HG03378 (cell line): ENCODE results near the gene KCNN1.
"Not testable (repeated sequence)": the region's sequence is repeated elsewhere in the genome, so short reads cannot be mapped to it uniquely, and the experiment has no call there.

ENCODE experiments used
- ATAC-seq: cut with Tn5 transposase; IDR thresholded peaks from one replicate; pipeline ENCODE4 v1.9.1; 2021; ENCODE audit warnings: mild to moderate bottlenecking, moderate library complexity; ENCODE audit not compliant: unreplicated experiment

KCNN1 gene

DNA sequence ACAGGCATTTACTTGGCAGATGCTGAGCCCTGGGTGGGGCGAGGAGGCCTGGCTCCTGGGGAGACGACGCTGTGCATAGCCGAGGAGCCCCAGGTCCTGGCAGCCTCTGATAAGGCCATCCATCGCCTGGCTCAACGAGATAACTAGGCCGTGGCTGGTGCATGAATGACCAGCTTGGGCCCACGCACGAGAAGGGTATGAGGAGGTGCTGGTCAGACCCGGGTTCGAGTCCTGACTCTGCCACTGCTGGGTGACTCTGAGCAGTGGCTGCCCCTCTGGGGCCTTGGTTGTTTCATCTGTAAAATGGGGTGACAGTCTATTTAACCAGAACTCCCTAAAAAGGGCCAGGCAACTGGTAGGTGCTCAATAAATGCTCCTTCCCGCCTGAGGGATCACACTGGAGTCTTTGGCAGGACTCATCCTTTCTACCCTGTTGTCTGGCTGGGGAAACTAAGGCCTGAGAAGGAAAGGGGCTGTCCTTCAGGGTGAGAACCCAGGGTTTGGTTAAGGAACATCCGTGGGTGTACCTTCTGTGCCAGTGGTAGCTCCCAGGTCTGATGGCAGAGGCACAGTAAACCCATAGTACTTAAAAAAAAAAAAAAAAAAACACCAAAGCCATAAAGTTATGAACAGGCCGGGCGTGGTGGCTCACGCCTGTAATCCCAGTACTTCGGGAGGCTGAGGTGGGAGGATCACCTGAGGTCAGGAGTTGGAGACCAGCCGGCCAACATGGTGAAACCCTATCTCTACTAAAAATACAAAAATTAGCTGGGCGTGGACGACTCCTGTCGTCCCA, 33.0 kb downstream of the KCNN1 start:
- no peak for ATAC-seq

- ATAC-seq = no peak
Measured at GRCh38 chr19:18000480-18000914, 33.6 kb downstream of the KCNN1 start.

DNA sequence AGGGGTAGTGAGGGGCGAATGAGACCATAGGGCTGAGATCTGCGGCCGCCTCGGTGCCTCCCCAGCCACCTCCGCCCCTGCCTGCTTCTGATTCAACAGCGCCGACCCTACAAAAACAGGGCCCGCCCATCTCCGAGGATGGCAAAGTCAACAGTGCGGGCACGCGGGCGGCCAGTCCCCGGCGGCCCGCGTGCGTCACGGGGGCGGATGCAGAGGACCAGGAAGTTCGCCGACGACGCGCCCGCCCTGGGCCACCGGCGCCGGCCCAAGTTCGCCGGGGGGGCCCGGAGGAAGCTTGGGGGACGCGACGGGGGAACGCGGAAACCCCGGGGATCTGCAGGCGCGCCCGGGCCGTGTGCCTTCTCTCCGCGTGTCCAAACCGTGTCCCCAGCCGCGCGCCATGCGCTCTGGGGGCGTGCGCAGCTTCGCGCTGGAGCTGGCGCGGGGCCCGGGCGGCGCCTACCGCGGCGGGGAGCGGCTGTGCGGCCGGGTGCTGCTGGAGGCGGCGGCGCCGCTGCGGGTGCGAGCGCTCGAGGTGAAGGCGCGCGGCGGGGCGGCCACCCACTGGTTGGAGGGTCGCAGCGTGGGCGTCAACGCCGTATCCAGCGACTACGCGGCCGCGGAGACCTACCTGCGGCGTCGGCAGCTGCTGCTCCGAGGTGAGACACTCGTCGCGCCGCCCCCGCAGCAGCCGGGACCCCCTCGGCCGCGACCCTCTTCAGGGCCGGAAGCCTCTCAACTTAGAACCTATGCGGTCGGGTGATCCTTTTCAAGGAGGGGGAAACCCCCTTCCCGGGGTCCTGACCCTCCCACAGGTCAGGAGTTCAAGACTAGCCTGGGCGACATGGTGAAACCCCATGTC, 34.2 kb downstream of the KCNN1 start:
- ATAC-seq = no peak

GRCh38 chr19:18001777-18002345, 35.0 kb downstream of the KCNN1 start:
- no peak for ATAC-seq

- ATAC-seq = no peak
Measured at GRCh38 chr19:18002347-18002850, 35.5 kb downstream of the KCNN1 start.

DNA sequence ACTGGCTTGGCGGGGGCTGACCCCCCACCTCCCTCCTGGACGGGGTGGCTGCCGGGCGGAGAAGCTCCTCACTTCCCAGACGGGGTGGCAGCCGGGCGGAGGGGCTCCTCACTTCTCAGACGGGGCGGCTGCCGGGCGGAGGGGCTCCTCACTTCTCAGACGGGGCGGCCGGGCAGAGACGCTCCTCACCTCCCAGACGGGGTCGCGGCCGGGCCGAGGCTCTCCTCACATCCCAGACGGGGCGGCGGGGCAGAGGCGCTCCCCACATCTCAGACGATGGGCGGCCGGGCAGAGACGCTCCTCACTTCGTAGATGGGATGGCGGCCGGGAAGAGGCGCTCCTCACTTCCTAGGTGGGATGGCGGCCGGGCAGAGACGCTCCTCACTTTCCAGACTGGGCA, 38.8 kb downstream of the KCNN1 start:
- not testable (repeated sequence) for ATAC-seq

DNA sequence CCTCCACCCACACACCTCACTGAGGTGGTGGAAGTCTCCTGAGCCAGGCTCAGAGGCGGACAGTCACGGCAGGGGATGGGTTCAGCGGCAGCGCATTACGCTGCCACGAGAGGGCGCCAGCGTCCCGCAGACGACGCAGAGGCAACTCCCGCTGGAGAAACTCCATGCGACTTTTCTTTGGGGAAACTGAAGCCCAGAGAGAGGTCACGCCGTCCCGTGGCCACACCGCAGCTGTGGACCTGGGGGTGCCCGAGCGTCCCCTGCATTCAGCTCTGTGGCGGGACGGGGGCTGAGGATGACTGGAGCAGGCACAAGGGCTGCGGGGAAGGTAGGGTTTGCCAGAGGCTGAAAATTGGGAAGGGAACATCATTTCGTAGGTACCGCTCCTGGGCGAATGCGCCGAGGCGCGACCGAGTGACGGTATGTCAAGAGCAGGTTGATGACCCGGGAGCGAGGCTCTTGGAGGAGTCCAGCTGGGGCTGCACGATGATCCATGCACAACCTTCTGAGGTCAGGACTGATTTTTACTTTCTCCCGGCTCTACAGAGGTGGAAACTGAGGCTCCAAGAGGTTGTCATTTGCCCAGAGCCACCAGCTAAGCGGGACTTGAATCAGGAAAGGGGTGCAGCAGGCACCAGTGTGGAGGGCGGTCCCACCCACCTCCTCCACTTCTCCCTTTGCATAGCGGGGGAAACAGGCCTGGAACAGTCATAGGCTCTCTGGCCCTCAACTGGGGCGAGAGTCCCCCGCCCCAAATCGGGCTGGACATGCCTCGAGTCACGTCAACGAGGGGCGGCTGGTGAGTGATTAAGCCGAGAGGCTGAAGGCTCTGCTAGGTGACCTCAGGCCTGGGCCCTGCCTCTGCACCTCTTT, 40.4 kb downstream of the KCNN1 start:
- ATAC-seq = peak; percentile 47

- ATAC-seq = no peak
Measured at GRCh38 chr19:18007917-18008673, 41.2 kb downstream of the KCNN1 start, which contains the start of gene ARRDC2. Gene ARRDC2, plus strand, starts transcription at chr19:18008170. Its CDS starts 141 bp downstream, at chr19:18008311.

GRCh38 chr19:18008814-18009213, 41.9 kb downstream of the KCNN1 start:
- ATAC-seq = no peak

DNA sequence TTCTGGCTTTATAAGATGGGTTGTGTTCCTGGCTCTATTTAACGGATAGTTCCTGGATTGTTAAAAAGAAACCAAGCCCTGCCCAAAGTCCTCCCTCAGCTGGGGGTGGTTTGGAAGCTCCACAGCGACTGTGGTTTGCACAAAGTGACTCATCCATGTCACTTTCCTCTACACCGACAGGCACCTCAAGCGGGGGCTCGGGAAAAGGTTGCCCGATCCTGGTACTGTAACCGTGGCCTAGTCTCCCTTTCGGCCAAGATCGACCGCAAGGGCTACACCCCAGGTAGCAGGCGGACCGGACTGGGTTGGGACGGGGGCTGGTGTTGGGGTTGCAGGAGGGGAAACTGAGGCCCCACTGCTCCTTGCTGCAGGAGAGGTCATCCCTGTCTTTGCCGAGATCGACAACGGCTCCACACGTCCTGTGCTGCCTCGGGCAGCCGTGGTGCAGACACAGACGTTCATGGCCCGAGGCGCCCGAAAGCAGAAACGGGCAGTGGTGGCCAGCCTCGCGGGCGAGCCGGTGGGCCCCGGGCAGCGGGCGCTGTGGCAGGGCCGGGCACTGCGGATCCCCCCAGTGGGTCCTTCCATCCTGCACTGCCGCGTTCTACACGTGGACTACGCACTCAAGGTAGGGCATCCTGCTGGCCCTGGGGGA, 42.6 kb downstream of the KCNN1 start:
- no peak for ATAC-seq

DNA sequence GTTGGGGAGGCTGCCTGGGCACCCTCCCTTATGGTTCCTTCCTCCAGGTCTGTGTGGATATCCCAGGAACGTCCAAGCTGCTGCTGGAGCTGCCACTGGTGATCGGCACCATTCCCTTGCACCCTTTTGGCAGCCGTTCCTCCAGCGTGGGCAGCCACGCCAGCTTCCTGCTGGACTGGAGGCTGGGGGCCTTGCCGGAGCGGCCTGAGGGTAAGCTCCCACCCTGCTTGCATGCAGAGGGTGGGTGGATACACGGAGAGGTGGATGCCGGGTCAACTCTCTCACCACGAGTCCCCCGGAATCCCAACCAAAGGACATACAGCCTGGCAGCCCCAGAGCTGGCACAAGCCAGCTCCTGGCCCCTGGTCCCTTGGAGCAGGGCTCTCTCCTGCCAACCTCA, 43.2 kb downstream of the KCNN1 start:
- no peak for ATAC-seq

GRCh38 chr19:18013210-18014111, 46.6 kb downstream of the KCNN1 start:
- ATAC-seq = no peak

GRCh38 chr19:18014197-18014596, 47.3 kb downstream of the KCNN1 start:
- no peak for ATAC-seq

- no peak for ATAC-seq
Measured at GRCh38 chr19:18016209-18016910, 49.5 kb downstream of the KCNN1 start.

DNA sequence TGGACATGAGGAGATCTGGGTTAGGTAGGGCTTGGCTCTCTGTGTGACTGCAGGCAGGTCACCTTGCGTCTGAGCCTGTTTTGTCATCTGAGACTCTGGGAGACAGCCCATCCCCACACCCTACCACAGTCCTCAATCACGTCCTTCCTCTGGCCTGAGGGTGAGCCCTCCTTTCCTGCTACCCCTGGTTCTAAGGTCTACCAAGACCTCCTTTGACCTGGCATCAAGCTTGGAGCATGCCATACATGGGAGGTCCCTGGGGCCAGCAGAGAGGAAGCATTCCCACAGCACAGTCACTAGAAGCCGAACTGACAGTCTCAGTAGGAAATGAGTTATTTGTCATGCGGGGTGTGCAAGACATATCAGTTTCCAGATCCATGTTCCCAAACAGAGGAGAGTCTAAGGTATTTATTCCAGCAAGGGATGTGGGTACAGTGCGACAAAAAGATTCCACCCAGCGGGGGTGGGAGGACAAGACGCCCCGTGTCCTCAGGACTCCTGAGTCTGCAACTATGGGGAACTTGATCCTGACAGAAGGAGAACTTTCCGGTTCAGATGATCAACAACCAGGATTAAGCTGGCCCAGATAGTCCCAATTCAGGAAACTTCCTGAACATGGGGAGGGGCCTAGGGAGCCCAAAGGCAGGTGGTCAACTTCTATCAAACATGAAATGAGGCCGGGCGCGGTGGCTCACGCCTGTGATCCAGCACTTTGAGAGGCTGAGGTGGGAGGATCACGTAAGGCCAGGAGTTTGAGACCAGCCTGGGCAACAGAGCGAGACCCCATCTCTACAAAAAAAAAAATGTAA, 50.6 kb downstream of the KCNN1 start:
- ATAC-seq = no peak

- no peak for ATAC-seq
Measured at GRCh38 chr19:18020212-18021085, 53.5 kb downstream of the KCNN1 start.
